Measurements from ENCODE around the gene KIF26A.
"Not testable (repeated sequence)": the region's sequence is repeated elsewhere in the genome, so short reads cannot be mapped to it uniquely, and the experiment has no call there.

KIF26A gene

GRCh38 chr14:104200591-104200990 is 62.2 kb downstream of the KIF26A start:
- no peak overlapping the region for H3K4me3 ChIP-seq (ENCODE audit: low read depth, low read length)
- no peaks in the 10 kb centered on the region for H3K79me2 ChIP-seq (ENCODE audit: control insufficient read depth, insufficient read depth, low read length, unreplicated experiment)
- 0 out of 2 replicates have a peak, but pooled peaks cover 4% of the 10 kb centered on the region for H3K27me3 ChIP-seq (ENCODE audit: insufficient read depth, low read length)
- H3K27ac ChIP-seq (ENCODE audit: low read depth, low read length): no peak overlapping the region
- no peaks in the 10 kb centered on the region for H3K4me1 ChIP-seq (ENCODE audit: control insufficient read depth, insufficient read depth, low read length, unreplicated experiment)
- H2AFZ ChIP-seq (ENCODE audit: low read length, unreplicated experiment): no peak overlapping the region
- no peaks in the 10 kb centered on the region for H3K36me3 ChIP-seq (ENCODE audit: insufficient read depth, low read length)

GRCh38 chr14:104201063-104201462 is 62.7 kb downstream of the KIF26A start:
- Histone ChIP-seq H2AFZ (ENCODE audit: low read length, unreplicated experiment) (no peak overlapping the region), H3K27me3 (ENCODE audit: insufficient read depth, low read length) (0 out of 2 replicates have a peak, but pooled peaks cover 4% of the 10 kb centered on the region), H3K4me1 (ENCODE audit: control insufficient read depth, insufficient read depth, low read length, unreplicated experiment) (no peaks in the 10 kb centered on the region), H3K27ac (ENCODE audit: low read depth, low read length) (no peak overlapping the region), H3K79me2 (ENCODE audit: control insufficient read depth, insufficient read depth, low read length, unreplicated experiment) (no peaks in the 10 kb centered on the region), H3K4me3 (ENCODE audit: low read depth, low read length) (no peak overlapping the region), H3K36me3 (ENCODE audit: insufficient read depth, low read length) (no peaks in the 10 kb centered on the region)

- Histone ChIP-seq H3K27ac (ENCODE audit: low read depth, low read length) (no peak overlapping the region), H2AFZ (ENCODE audit: low read length, unreplicated experiment) (no peak overlapping the region), H3K4me3 (ENCODE audit: low read depth, low read length) (no peak overlapping the region)
Observed at GRCh38 chr14:104201496-104201895, 63.1 kb downstream of the KIF26A start.

GRCh38 chr14:104202259-104203070 is 64.1 kb downstream of the KIF26A start:
- H3K27ac ChIP-seq (ENCODE audit: low read depth, low read length): no peak overlapping the region
- H3K4me1 ChIP-seq (ENCODE audit: control insufficient read depth, insufficient read depth, low read length, unreplicated experiment): no peaks in the 10 kb centered on the region
- H3K36me3 ChIP-seq (ENCODE audit: insufficient read depth, low read length): no peaks in the 10 kb centered on the region
- 0 out of 2 replicates have a peak, but pooled peaks cover 4% of the 10 kb centered on the region for H3K27me3 ChIP-seq (ENCODE audit: insufficient read depth, low read length)
- H3K79me2 ChIP-seq (ENCODE audit: control insufficient read depth, insufficient read depth, low read length, unreplicated experiment): no peaks in the 10 kb centered on the region
- no peak overlapping the region for H2AFZ ChIP-seq (ENCODE audit: low read length, unreplicated experiment)
- H3K4me3 ChIP-seq (ENCODE audit: low read depth, low read length): no peak overlapping the region

More at GRCh38 chr14:104201496-104201895, 63.1 kb downstream of the KIF26A start:
- Histone ChIP-seq H3K36me3 (ENCODE audit: insufficient read depth, low read length) (no peaks in the 10 kb centered on the region), H3K4me1 (ENCODE audit: control insufficient read depth, insufficient read depth, low read length, unreplicated experiment) (no peaks in the 10 kb centered on the region), H3K79me2 (ENCODE audit: control insufficient read depth, insufficient read depth, low read length, unreplicated experiment) (no peaks in the 10 kb centered on the region), H3K27me3 (ENCODE audit: insufficient read depth, low read length) (0 out of 2 replicates have a peak, but pooled peaks cover 4% of the 10 kb centered on the region)

GRCh38 chr14:104203071-104203425 is 64.7 kb downstream of the KIF26A start:
- Histone ChIP-seq H2AFZ (ENCODE audit: low read length, unreplicated experiment) (no peak overlapping the region), H3K27me3 (ENCODE audit: insufficient read depth, low read length) (0 out of 2 replicates have a peak, but pooled peaks cover 3% of the 10 kb centered on the region), H3K36me3 (ENCODE audit: insufficient read depth, low read length) (no peaks in the 10 kb centered on the region), H3K27ac (ENCODE audit: low read depth, low read length) (no peak overlapping the region), H3K79me2 (ENCODE audit: control insufficient read depth, insufficient read depth, low read length, unreplicated experiment) (no peaks in the 10 kb centered on the region), H3K4me1 (ENCODE audit: control insufficient read depth, insufficient read depth, low read length, unreplicated experiment) (no peaks in the 10 kb centered on the region), H3K4me3 (ENCODE audit: low read depth, low read length) (no peak overlapping the region)

- no peak overlapping the region for H2AFZ ChIP-seq (ENCODE audit: low read length, unreplicated experiment)
- no peak overlapping the region for H3K4me3 ChIP-seq (ENCODE audit: low read depth, low read length)
- no peaks in the 10 kb centered on the region for H3K36me3 ChIP-seq (ENCODE audit: insufficient read depth, low read length)
- H3K27me3 ChIP-seq (ENCODE audit: insufficient read depth, low read length): no peaks in the 10 kb centered on the region
- H3K27ac ChIP-seq (ENCODE audit: low read depth, low read length): no peak overlapping the region
- H3K4me1 ChIP-seq (ENCODE audit: control insufficient read depth, insufficient read depth, low read length, unreplicated experiment): no peaks in the 10 kb centered on the region
- no peaks in the 10 kb centered on the region for H3K79me2 ChIP-seq (ENCODE audit: control insufficient read depth, insufficient read depth, low read length, unreplicated experiment)
Observed at GRCh38 chr14:104204660-104205149, 66.3 kb downstream of the KIF26A start.

- Histone ChIP-seq H3K27ac (ENCODE audit: low read depth, low read length) (no peak overlapping the region), H3K27me3 (ENCODE audit: insufficient read depth, low read length) (no peaks in the 10 kb centered on the region), H3K36me3 (ENCODE audit: insufficient read depth, low read length) (no peaks in the 10 kb centered on the region), H2AFZ (ENCODE audit: low read length, unreplicated experiment) (no peak overlapping the region), H3K4me3 (ENCODE audit: low read depth, low read length) (no peak overlapping the region), H3K4me1 (ENCODE audit: control insufficient read depth, insufficient read depth, low read length, unreplicated experiment) (no peaks in the 10 kb centered on the region), H3K79me2 (ENCODE audit: control insufficient read depth, insufficient read depth, low read length, unreplicated experiment) (no peaks in the 10 kb centered on the region)
Observed at GRCh38 chr14:104205781-104206180, 67.4 kb downstream of the KIF26A start.

GRCh38 chr14:104206281-104206904 is 68.0 kb downstream of the KIF26A start:
- no peaks in the 10 kb centered on the region for H3K36me3 ChIP-seq (ENCODE audit: insufficient read depth, low read length)
- H3K4me3 ChIP-seq (ENCODE audit: low read depth, low read length): no peak overlapping the region
- no peak overlapping the region for H3K27ac ChIP-seq (ENCODE audit: low read depth, low read length)
- no peaks in the 10 kb centered on the region for H3K27me3 ChIP-seq (ENCODE audit: insufficient read depth, low read length)
- H2AFZ ChIP-seq (ENCODE audit: low read length, unreplicated experiment): no peak overlapping the region
- no peaks in the 10 kb centered on the region for H3K4me1 ChIP-seq (ENCODE audit: control insufficient read depth, insufficient read depth, low read length, unreplicated experiment)
- no peaks in the 10 kb centered on the region for H3K79me2 ChIP-seq (ENCODE audit: control insufficient read depth, insufficient read depth, low read length, unreplicated experiment)

GRCh38 chr14:104207142-104208014 is 69.0 kb downstream of the KIF26A start:
- no peak overlapping the region for H2AFZ ChIP-seq (ENCODE audit: low read length, unreplicated experiment)
- H3K79me2 ChIP-seq (ENCODE audit: control insufficient read depth, insufficient read depth, low read length, unreplicated experiment): no peaks in the 10 kb centered on the region
- H3K27ac ChIP-seq (ENCODE audit: low read depth, low read length): no peak overlapping the region
- no peak overlapping the region for H3K4me3 ChIP-seq (ENCODE audit: low read depth, low read length)
- H3K27me3 ChIP-seq (ENCODE audit: insufficient read depth, low read length): no peaks in the 10 kb centered on the region
- no peaks in the 10 kb centered on the region for H3K36me3 ChIP-seq (ENCODE audit: insufficient read depth, low read length)
- no peaks in the 10 kb centered on the region for H3K4me1 ChIP-seq (ENCODE audit: control insufficient read depth, insufficient read depth, low read length, unreplicated experiment)

- H3K4me3 ChIP-seq (ENCODE audit: low read depth, low read length); H3K27me3 ChIP-seq (ENCODE audit: insufficient read depth, low read length); H3K79me2 ChIP-seq (ENCODE audit: control insufficient read depth, insufficient read depth, low read length, unreplicated experiment); H2AFZ ChIP-seq (ENCODE audit: low read length, unreplicated experiment); H3K27ac ChIP-seq (ENCODE audit: low read depth, low read length); H3K4me1 ChIP-seq (ENCODE audit: control insufficient read depth, insufficient read depth, low read length, unreplicated experiment); H3K36me3 ChIP-seq (ENCODE audit: insufficient read depth, low read length): not testable (repeated sequence)
Observed at GRCh38 chr14:104208015-104208295, 69.6 kb downstream of the KIF26A start.

All from ACC112 (cell line).